HFFc6 (cell line): Measurements from ENCODE around the gene NRG2. TPM values are rescaled to one million over a fixed set of nuclear protein-coding genes. Genes with fewer than 3 reads are reported as not detected.

ENCODE experiments used
- DNase-seq: peaks from one replicate; pipeline ENCODE4 v3.0.0-alpha.2; 2018
- H3K27ac Mint-ChIP-seq: 2 replicates; pipeline ENCODE4 v1.8.0; 2020; ENCODE audit warnings: mild to moderate bottlenecking, mixed read lengths
- H3K27me3 Mint-ChIP-seq: 2 replicates; pipeline ENCODE4 v1.8.0; 2021; ENCODE audit warnings: mild to moderate bottlenecking, moderate library complexity, mixed read lengths; ENCODE audit not compliant: insufficient read depth
- H3K36me3 Mint-ChIP-seq: 2 replicates; pipeline ENCODE4 v1.8.0; 2021; ENCODE audit warnings: low read depth, mixed read lengths
- H3K4me1 Mint-ChIP-seq: 2 replicates; pipeline ENCODE4 v1.8.0; 2020; ENCODE audit warnings: low read depth, mixed read lengths
- H3K4me3 Mint-ChIP-seq: 2 replicates; pipeline ENCODE4 v1.8.0; 2020; ENCODE audit warnings: mild to moderate bottlenecking, moderate library complexity, mixed read lengths
- H3K9me3 Mint-ChIP-seq: 2 replicates; pipeline ENCODE4 v1.8.0; 2020; ENCODE audit warnings: mild to moderate bottlenecking, mixed read lengths
- total RNA-seq, 6 experiments: library from RNA; stranded (reverse); fragmentation: NEBNext Ultra II Directional; extraction: Animal tissue kit (Norgen Biotek cat#: 25700); gene quantifications; 2 replicates in 1 of 6; 3 replicates in 5 of 6; pipeline ENCODE4 v1.2.3, GENCODE V29; 2021
- TF ChIP-seq, protein P1 (sequence below): fragments of 200-600 bp; sonication (generic); IDR thresholded peaks from 2 replicates; pipeline ENCODE4 v1.5.0; 2021; ENCODE audit warnings: antibody characterized with exemption, mild to moderate bottlenecking

NRG2 gene
- total RNA-seq, 6 experiments from 2014 or later, result 0.11 to 0.35 (median 0.19) TPM; not detected in 1

GRCh38 chr5:140076788-140077187, 33.7 kb upstream of the NRG2 start:
- no peaks in the 10 kb centered on the region for H3K9me3 Mint-ChIP-seq

GRCh38 chr5:140076142-140076541, 33.0 kb upstream of the NRG2 start:
- no peak for DNase-seq
- H3K4me3 Mint-ChIP-seq, result no peak overlapping the region
- no peak overlapping the region for H3K27ac Mint-ChIP-seq
- TF ChIP-seq, protein P1, sequence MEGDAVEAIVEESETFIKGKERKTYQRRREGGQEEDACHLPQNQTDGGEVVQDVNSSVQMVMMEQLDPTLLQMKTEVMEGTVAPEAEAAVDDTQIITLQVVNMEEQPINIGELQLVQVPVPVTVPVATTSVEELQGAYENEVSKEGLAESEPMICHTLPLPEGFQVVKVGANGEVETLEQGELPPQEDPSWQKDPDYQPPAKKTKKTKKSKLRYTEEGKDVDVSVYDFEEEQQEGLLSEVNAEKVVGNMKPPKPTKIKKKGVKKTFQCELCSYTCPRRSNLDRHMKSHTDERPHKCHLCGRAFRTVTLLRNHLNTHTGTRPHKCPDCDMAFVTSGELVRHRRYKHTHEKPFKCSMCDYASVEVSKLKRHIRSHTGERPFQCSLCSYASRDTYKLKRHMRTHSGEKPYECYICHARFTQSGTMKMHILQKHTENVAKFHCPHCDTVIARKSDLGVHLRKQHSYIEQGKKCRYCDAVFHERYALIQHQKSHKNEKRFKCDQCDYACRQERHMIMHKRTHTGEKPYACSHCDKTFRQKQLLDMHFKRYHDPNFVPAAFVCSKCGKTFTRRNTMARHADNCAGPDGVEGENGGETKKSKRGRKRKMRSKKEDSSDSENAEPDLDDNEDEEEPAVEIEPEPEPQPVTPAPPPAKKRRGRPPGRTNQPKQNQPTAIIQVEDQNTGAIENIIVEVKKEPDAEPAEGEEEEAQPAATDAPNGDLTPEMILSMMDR, result no peak
- no peaks in the 10 kb centered on the region for H3K9me3 Mint-ChIP-seq
- no peaks in the 10 kb centered on the region for H3K36me3 Mint-ChIP-seq
- peaks cover 13% of the 10 kb centered on the region for H3K27me3 Mint-ChIP-seq
- H3K4me1 Mint-ChIP-seq, result peaks cover 6% of the 10 kb centered on the region; the same call in 1 of the 2 replicates

More at GRCh38 chr5:140076788-140077187, 33.7 kb upstream of the NRG2 start:
- Mint-ChIP-seq H3K27ac (no peak overlapping the region), H3K4me1 (peaks cover 6% of the 10 kb centered on the region; the same call in 1 of the 2 replicates), H3K4me3 (no peak overlapping the region), H3K36me3 (no peaks in the 10 kb centered on the region), H3K27me3 (peaks cover 13% of the 10 kb centered on the region)
- TF ChIP-seq, protein P1, result no peak
- DNase-seq, result no peak

GRCh38 chr5:140075371-140075770, 32.3 kb upstream of the NRG2 start:
- Mint-ChIP-seq H3K9me3 (no peaks in the 10 kb centered on the region), H3K27me3 (peaks cover 12% of the 10 kb centered on the region), H3K36me3 (no peaks in the 10 kb centered on the region), H3K27ac (no peak overlapping the region), H3K4me3 (no peak overlapping the region), H3K4me1 (peaks cover 6% of the 10 kb centered on the region; the same call in 1 of the 2 replicates)
- TF ChIP-seq, protein P1, result peak; percentile 68
- DNase-seq, result peak; percentile 25

DNA sequence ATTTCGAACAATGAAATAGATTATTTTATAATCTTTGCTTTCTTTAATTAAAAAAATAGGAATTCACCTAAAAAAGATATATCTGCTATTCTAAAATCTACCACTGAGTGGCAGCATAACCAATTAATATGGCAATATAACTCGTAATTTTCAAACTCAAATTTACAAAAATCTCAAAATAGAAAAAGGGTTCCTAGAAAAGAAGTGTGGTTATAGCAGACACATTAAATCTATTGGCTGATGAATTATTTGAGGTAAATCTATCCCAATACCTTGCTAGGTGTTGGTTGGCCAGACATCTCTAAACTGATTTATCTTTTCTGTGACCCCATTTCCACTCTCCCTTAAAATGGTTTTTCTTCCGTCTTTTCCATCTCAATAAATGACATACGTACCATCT, 30.2 kb upstream of the NRG2 start:
- H3K4me3 Mint-ChIP-seq, result no peak overlapping the region
- no peak overlapping the region for H3K27ac Mint-ChIP-seq
- no peaks in the 10 kb centered on the region for H3K36me3 Mint-ChIP-seq
- TF ChIP-seq, protein P1, result peak; percentile 89
- peaks cover 11% of the 10 kb centered on the region for H3K27me3 Mint-ChIP-seq
- no peaks in the 10 kb centered on the region for H3K9me3 Mint-ChIP-seq
- peaks cover 6% of the 10 kb centered on the region; the same call in 1 of the 2 replicates for H3K4me1 Mint-ChIP-seq
- peak; percentile 8 for DNase-seq

GRCh38 chr5:140072812-140073211, 29.7 kb upstream of the NRG2 start:
- Mint-ChIP-seq H3K27me3 (peaks cover 12% of the 10 kb centered on the region), H3K36me3 (no peaks in the 10 kb centered on the region), H3K4me3 (no peak overlapping the region), H3K27ac (no peak overlapping the region), H3K9me3 (no peaks in the 10 kb centered on the region), H3K4me1 (peaks cover 6% of the 10 kb centered on the region; the same call in 1 of the 2 replicates)
- TF ChIP-seq, protein P1, result no peak
- DNase-seq, result no peak

- no peak overlapping the region for H3K27ac Mint-ChIP-seq
- H3K9me3 Mint-ChIP-seq, result no peaks in the 10 kb centered on the region
- TF ChIP-seq, protein P1, result no peak
- peaks cover 29% of the 10 kb centered on the region for H3K27me3 Mint-ChIP-seq
- no peaks in the 10 kb centered on the region for H3K4me1 Mint-ChIP-seq
- no peak for DNase-seq
- no peaks in the 10 kb centered on the region for H3K36me3 Mint-ChIP-seq
- no peak overlapping the region for H3K4me3 Mint-ChIP-seq
Measured at GRCh38 chr5:140060816-140061215, 17.7 kb upstream of the NRG2 start.
